B cell (primary cell): ENCODE results near the gene CPNE5. TPM values are rescaled to one million over a fixed set of nuclear protein-coding genes. Genes with fewer than 3 reads are reported as not detected.

Source experiments
- ATAC-seq: fragments of 200-7000 bp; cut with Tn5 transposase; one replicate; pipeline ENCODE4 v1.10.0; 2021; ENCODE audit warnings: low read depth, mild to moderate bottlenecking, moderate number of reproducible peaks, moderate library complexity
- CTCF ChIA-PET: fragments of 350-600 bp; sonication (Branson Sonifier 250); formaldehyde crosslinking; loops from one replicate; lab custom pipeline; 2021; ENCODE audit warnings: antibody characterized with exemption, inconsistent platforms; lab: Charles Lee
- POLR2A ChIA-PET: fragments of 350-600 bp; sonication (Branson Sonifier 250); formaldehyde crosslinking; loops from one replicate; lab custom pipeline; 2021; ENCODE audit warnings: antibody characterized with exemption; lab: Charles Lee
- DNase-seq: peaks from one replicate; pipeline ENCODE4 v3.0.0; 2013
- H2AFZ ChIP-seq: 2 replicates; pipeline ENCODE4 v1.6.1; 2012; ENCODE audit warnings: mild to moderate bottlenecking, low read depth, low read length; ENCODE audit not compliant: insufficient read depth, poor library complexity, severe bottlenecking
- H3K27ac ChIP-seq, 2 donors: 1 replicate in 1 of 2; 2 replicates in 1 of 2; pipeline ENCODE4 v1.5.1; 2012 to 2013; ENCODE audit warnings: low read length in 2 of 2, mild to moderate bottlenecking in 2 of 2, moderate library complexity in 1 of 2
- H3K27me3 ChIP-seq, 4 experiments: fragments of 200-600 bp in 1 of 4; sonication (generic) in 1 of 4; replicated peaks in 1 of 4; 1 replicate in 2 of 4; 2 replicates in 2 of 4; pipeline versions ENCODE4 v1.6.1 to v1.7.0; 2013 to 2016; ENCODE audit warnings: low read length in 3 of 4, mild to moderate bottlenecking in 2 of 4, mixed read lengths in 1 of 4, moderate library complexity in 1 of 4; ENCODE audit not compliant: insufficient read depth in 4 of 4, control insufficient read depth in 3 of 4; ENCODE audit errors: control extremely low read depth in 1 of 4
- H3K36me3 ChIP-seq, 2 experiments: replicated peaks in 1 of 2; 1 replicate in 1 of 2; 2 replicates in 1 of 2; pipeline versions ENCODE4 v1.6.1 to v1.7.1; 2013; ENCODE audit warnings: low read length in 1 of 2; ENCODE audit not compliant: insufficient read depth in 2 of 2, control insufficient read depth in 1 of 2; ENCODE audit errors: control extremely low read depth in 1 of 2, extremely low read depth in 1 of 2
- H3K4me1 ChIP-seq, 2 donors: fragments of 200-600 bp in 1 of 2; sonication (generic) in 1 of 2; 1 replicate in 1 of 2; 2 replicates in 1 of 2; pipeline versions ENCODE4 v1.5.1 to v1.6.1; 2013 to 2017; ENCODE audit warnings: low read length in 2 of 2; ENCODE audit not compliant: control insufficient read depth in 2 of 2, insufficient read depth in 2 of 2
- H3K4me2 ChIP-seq: replicated peaks from 2 replicates; pipeline ENCODE3; 2012; ENCODE audit warnings: mild to moderate bottlenecking, low read depth, low read length; ENCODE audit not compliant: poor library complexity, severe bottlenecking
- H3K4me3 ChIP-seq, 5 experiments: fragments of 200-600 bp in 1 of 5; sonication (generic) in 1 of 5; 1 replicate in 3 of 5; 2 replicates in 2 of 5; pipeline versions ENCODE4 v1.5.1 to v1.7.0; 2011 to 2016; ENCODE audit warnings: low read length in 4 of 5, mild to moderate bottlenecking in 4 of 5, low read depth in 2 of 5, control low read depth in 1 of 5, moderate library complexity in 1 of 5; ENCODE audit not compliant: insufficient read depth in 1 of 5; ENCODE audit errors: control extremely low read depth in 1 of 5, extremely low read depth in 1 of 5
- H3K79me2 ChIP-seq: fragments of 200-600 bp; sonication (generic); one replicate; pipeline ENCODE4 v1.6.0; 2016; ENCODE audit warnings: low read length; ENCODE audit not compliant: control insufficient read depth, insufficient read depth
- H3K9ac ChIP-seq: fragments of 200-600 bp; sonication (generic); 2 replicates; pipeline ENCODE4 v1.6.1; 2017; ENCODE audit warnings: mild to moderate bottlenecking, low read length, moderate library complexity
- H3K9me3 ChIP-seq, 3 donors: one replicate each; pipeline versions ENCODE4 v1.6.1 to v1.7.1; 2013; ENCODE audit warnings: low read length in 2 of 3; ENCODE audit not compliant: control insufficient read depth in 2 of 3, insufficient read depth in 1 of 3; ENCODE audit errors: control extremely low read depth in 1 of 3
- H4K20me1 ChIP-seq: 2 replicates; pipeline ENCODE4 v1.6.0; 2012; ENCODE audit warnings: mild to moderate bottlenecking, low read length; ENCODE audit not compliant: insufficient read depth, control insufficient read depth, poor library complexity, severe bottlenecking
- H3K27ac Mint-ChIP-seq: one replicate; pipeline ENCODE4 v1.8.0; 2021; ENCODE audit warnings: mixed read lengths
- H3K27me3 Mint-ChIP-seq: one replicate; pipeline ENCODE4 v1.8.0; 2021; ENCODE audit warnings: mixed read lengths
- H3K4me1 Mint-ChIP-seq: one replicate; pipeline ENCODE4 v1.8.0; 2021; ENCODE audit warnings: mixed read lengths
- H3K4me3 Mint-ChIP-seq: one replicate; pipeline ENCODE4 v1.8.0; 2021; ENCODE audit warnings: mixed read lengths
- H3K9me3 Mint-ChIP-seq: one replicate; pipeline ENCODE4 v1.8.0; 2022; ENCODE audit warnings: mixed read lengths; ENCODE audit not compliant: insufficient read depth
- CTCF ChIP-seq: fragments of 200-600 bp; IDR thresholded peaks from one replicate; pipeline ENCODE4 v1.8.0; 2022; ENCODE audit warnings: antibody characterized with exemption, mild to moderate bottlenecking
- EZH2 ChIP-seq: IDR thresholded peaks from 2 replicates; pipeline ENCODE4 v1.6.1; 2012; ENCODE audit warnings: borderline replicate concordance, low read depth, mild to moderate bottlenecking, moderate library complexity, low read length; ENCODE audit not compliant: insufficient read depth, poor library complexity, severe bottlenecking
- WGBS: methylation state at CpG from one replicate; pipeline ENCODE4 v1.1.5; 2013; ENCODE audit warnings: missing lambda C conversion rate; ENCODE audit not compliant: insufficient coverage; 5-methylcytosine and 5-hydroxymethylcytosine counted together
- intact Hi-C: fragments of 100-400 bp; cut with micrococcal nuclease; formaldehyde crosslinking; loops from one replicate; pipeline ENCODE4 v1.10.0; 2022
- polyA plus RNA-seq: library from polyadenylated mRNA; depleted of rRNA; stranded (reverse); fragments of >200 nt; gene quantifications from 2 replicates; pipeline ENCODE4 v1.2.3, GENCODE V29; 2012
- total RNA-seq, 2 donors: library from RNA; stranded (reverse); fragments of 120-200 nt in 1 of 2; gene quantifications; 1 replicate in 1 of 2; 2 replicates in 1 of 2; pipeline versions ENCODE4 v1.2.3 to v1.2.4, GENCODE V29; 2013 to 2022

CPNE5 gene
- total and polyA plus RNA-seq, 2 donors (not counting 1 experiment from before 2014, with no cell fraction given): 49.8 to 357 TPM

DNA sequence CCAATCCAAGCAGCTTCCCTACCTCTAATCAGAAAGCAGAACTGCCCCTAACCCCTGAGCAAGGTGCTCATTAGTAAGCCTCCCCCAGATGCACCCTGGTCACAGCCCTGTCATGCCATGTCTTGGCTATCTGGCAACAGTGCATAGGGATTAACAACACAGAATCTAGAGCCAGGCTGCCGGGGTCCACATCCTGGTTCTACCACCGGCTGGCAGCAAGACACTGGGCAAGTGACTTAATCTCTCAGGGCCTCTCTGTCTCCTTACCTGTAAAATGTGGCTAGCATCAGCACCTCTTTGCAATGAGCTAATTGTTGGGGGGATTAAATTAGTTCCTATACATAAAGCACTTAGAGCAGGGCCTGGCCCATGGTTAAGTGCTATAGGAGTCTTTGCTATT, 68.1 kb downstream of the CPNE5 start:
- no peaks in the 10 kb centered on the region for H3K9me3 Mint-ChIP-seq
- Histone ChIP-seq H2AFZ (no peak overlapping the region), H3K27ac (no peak overlapping the region), H3K79me2 (no peaks in the 10 kb centered on the region), H3K9me3 (no peaks in the 10 kb centered on the region), H3K4me3 (no peak overlapping the region), H3K9ac (no peak overlapping the region), H3K4me2 (no peak overlapping the region), H4K20me1 (no peaks in the 10 kb centered on the region), H3K4me1 (peaks cover 36 to 39% of the 10 kb centered on the region in 2 donors), H3K27me3 (peaks cover 0 to 3% (median under 1%) of the 10 kb centered on the region in 4 experiments), H3K36me3 (no peaks in the 10 kb centered on the region)
- peaks cover 15% of the 10 kb centered on the region for H3K27me3 Mint-ChIP-seq
- CTCF ChIA-PET: interaction anchor here (2.3 to 8.1 kb wide), 3 partner anchors 11 to 439 kb away, joined by 7 to 123 read pairs (median 12); no protein-coding TSS in a partner anchor
- TF ChIP-seq EZH2: no peak
- no peak for TF ChIP-seq CTCF
- intact Hi-C loops: no loop called here
- ATAC-seq (no peak), DNase-seq (no peak)
- POLR2A ChIA-PET: no interaction called here
- WGBS: 100% methylated on average over 1 of the region's 2 CpGs
- peaks cover 30% of the 10 kb centered on the region for H3K4me1 Mint-ChIP-seq
- no peak overlapping the region for H3K27ac Mint-ChIP-seq
- H3K4me3 Mint-ChIP-seq: no peak overlapping the region

DNA sequence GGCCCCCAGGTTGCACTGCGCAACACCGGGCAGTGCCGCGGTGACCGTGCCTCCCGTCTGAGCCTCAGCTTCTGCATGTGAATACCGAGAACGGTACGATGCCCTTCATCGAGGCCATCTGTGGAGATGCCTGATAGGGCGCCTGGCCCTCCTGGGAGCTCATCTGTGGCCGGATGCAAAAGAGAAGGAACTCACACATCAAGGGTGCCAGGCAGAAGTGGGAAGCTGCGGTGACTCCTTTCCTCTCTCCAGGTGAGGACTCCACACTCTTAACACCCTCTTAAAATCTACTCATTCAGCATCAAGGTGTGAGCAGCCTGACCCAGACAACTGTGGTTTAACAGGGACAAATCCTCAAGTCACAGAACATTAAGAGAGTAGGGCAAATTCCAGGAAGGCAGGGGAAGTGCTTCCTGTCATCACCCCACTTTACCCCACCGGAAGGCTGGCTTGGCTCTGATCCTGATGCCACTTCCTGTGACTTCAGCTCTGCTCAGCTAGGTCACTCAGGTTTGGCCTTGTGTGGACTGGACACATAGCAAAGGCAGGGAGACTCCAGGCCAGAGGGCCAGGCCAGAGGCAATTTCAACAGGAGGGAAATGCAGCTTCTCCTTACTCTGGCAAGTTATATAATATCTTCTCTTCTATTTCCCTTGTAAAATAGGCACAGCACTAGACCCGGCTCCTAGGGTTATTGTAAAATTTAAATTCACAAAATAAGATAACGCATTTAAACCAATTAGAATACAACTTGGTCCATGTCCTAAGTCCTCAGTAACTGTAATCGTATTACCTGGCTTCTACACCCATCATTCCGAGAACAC, 69.4 kb downstream of the CPNE5 start:
- DNase-seq: peak; percentile 51
- Histone ChIP-seq H3K4me1 (peaks cover 45 to 52% of the 10 kb centered on the region in 2 donors), H2AFZ (peak overlapping the region; percentile 46), H3K79me2 (no peaks in the 10 kb centered on the region), H3K27me3 (peaks cover 0 to 3% (median 0%) of the 10 kb centered on the region in 4 experiments), H3K36me3 (no peaks in the 10 kb centered on the region), H3K4me3 (no peak overlapping the region), H3K4me2 (peak overlapping the region; percentile 45), H4K20me1 (no peaks in the 10 kb centered on the region), H3K9me3 (no peaks in the 10 kb centered on the region), H3K27ac (no peak overlapping the region), H3K9ac (no peak overlapping the region)
- Mint-ChIP-seq H3K9me3 (no peaks in the 10 kb centered on the region), H3K27me3 (peaks cover 10% of the 10 kb centered on the region), H3K4me1 (peaks cover 40% of the 10 kb centered on the region), H3K4me3 (peak overlapping the region; percentile 39), H3K27ac (peak overlapping the region; percentile 59)
- WGBS: 23% methylated on average over 17 of the region's 18 CpGs
- no peak for ATAC-seq
- intact Hi-C loops: no loop called here
- ChIA-PET POLR2A (no interaction called here), CTCF (interaction anchor here (0.8 to 8.1 kb wide), 12 partner anchors 11 to 445 kb away, joined by 3 to 123 read pairs (median 6); no protein-coding TSS in a partner anchor)
- no peak for TF ChIP-seq EZH2
